Stimulated activated CD8-positive, alpha-beta memory T cell treated with anti-CD3 and anti-CD28 coated beads, Interleukin-12 subunit alpha, Interleukin-12 subunit beta, amount 100 ng/mL, for 24 hours (primary cell): ENCODE measurements around the gene HAGHL.

Experiments
- DNase-seq: peaks from one replicate; pipeline ENCODE4 v3.0.0-alpha.2; 2020; ENCODE audit errors: extremely low read depth

HAGHL gene

GRCh38 chr16:759110-759910, 32.4 kb downstream of the HAGHL start:
- DNase-seq = no peak

GRCh38 chr16:760065-760464, 33.2 kb downstream of the HAGHL start:
- DNase-seq = no peak

- no peak for DNase-seq
These were observed 33.8 kb downstream of the HAGHL start, which contains the start of gene MSLN for GRCh38 chr16:760545-761343. MSLN (plus strand) TSS chr16:760734; CDS start chr16:762681, 1,947 bp downstream.

- DNase-seq = no peak
These were observed 35.0 kb downstream of the HAGHL start for GRCh38 chr16:761625-762513.

- DNase-seq = no peak
These were observed 35.8 kb downstream of the HAGHL start for GRCh38 chr16:762595-763268.

- DNase-seq = no peak
These were observed 36.7 kb downstream of the HAGHL start for GRCh38 chr16:763369-764183.

- DNase-seq = no peak
These were observed 37.4 kb downstream of the HAGHL start for GRCh38 chr16:764184-764750.

GRCh38 chr16:764848-765487, 38.1 kb downstream of the HAGHL start:
- no peak for DNase-seq

- DNase-seq = no peak
These were observed 38.6 kb downstream of the HAGHL start for GRCh38 chr16:765488-765865.

GRCh38 chr16:766008-766819, 39.3 kb downstream of the HAGHL start:
- DNase-seq = no peak

GRCh38 chr16:766820-767640, 40.1 kb downstream of the HAGHL start:
- no peak for DNase-seq

GRCh38 chr16:767743-768235, 40.9 kb downstream of the HAGHL start:
- DNase-seq = no peak

- DNase-seq = no peak
These were observed 41.5 kb downstream of the HAGHL start for GRCh38 chr16:768428-768827.

GRCh38 chr16:769184-769784, 42.4 kb downstream of the HAGHL start:
- no peak for DNase-seq

- DNase-seq = no peak
These were observed 43.0 kb downstream of the HAGHL start for GRCh38 chr16:769934-770333.

GRCh38 chr16:770411-770810, 43.5 kb downstream of the HAGHL start:
- no peak for DNase-seq

- DNase-seq = no peak
These were observed 46.1 kb downstream of the HAGHL start for GRCh38 chr16:772959-773358.
